Lower lobe of right lung (tissue), 2 donors: ENCODE results near the gene EHMT1. TPM values are rescaled to one million over a fixed set of nuclear protein-coding genes. Genes with fewer than 3 reads are reported as not detected.
A peak's percentile ranks its signal among the peaks of the same experiment; 100 is the strongest.

Experiments used
- ATAC-seq, 2 donors: fragments of 200-7000 bp; cut with Tn5 transposase; one replicate each; pipeline ENCODE4 v1.9.1; 2020 to 2022; ENCODE audit warnings: mild to moderate bottlenecking in 2 of 2, moderate library complexity in 2 of 2
- DNase-seq: peaks from one replicate; pipeline ENCODE4 v3.0.0-alpha.2; 2020
- H3K27ac ChIP-seq: fragments of 200-600 bp; one replicate; pipeline ENCODE4 v1.8.0; 2022
- H3K27me3 ChIP-seq: fragments of 200-600 bp; one replicate; pipeline ENCODE4 v1.8.0; 2022; ENCODE audit warnings: low read depth
- H3K36me3 ChIP-seq: fragments of 200-600 bp; one replicate; pipeline ENCODE4 v1.8.0; 2022; ENCODE audit warnings: mild to moderate bottlenecking
- H3K4me1 ChIP-seq: fragments of 200-600 bp; one replicate; pipeline ENCODE4 v1.8.0; 2022
- H3K4me3 ChIP-seq: fragments of 200-600 bp; one replicate; pipeline ENCODE4 v1.8.0; 2022; ENCODE audit warnings: mild to moderate bottlenecking
- H3K9me3 ChIP-seq: fragments of 200-600 bp; one replicate; pipeline ENCODE4 v1.8.0; 2022
- intact Hi-C: fragments of 100-400 bp; cut with DNase I; formaldehyde crosslinking; loops from one replicate; pipeline ENCODE4 v1.11.0; 2022
- total RNA-seq: library from RNA; stranded (reverse); fragmentation: NEBNext Ultra II Directional; extraction: Animal tissue kit (Norgen Biotek cat#: 25700); gene quantifications from one replicate; pipeline ENCODE4 v1.2.1, GENCODE V29; 2021
- TF ChIP-seq, protein P1 (sequence below): fragments of 200-600 bp; IDR thresholded peaks from one replicate; pipeline ENCODE4 v1.8.0; 2022; ENCODE audit warnings: antibody characterized with exemption, mild to moderate bottlenecking
- donor health status: DM: no; HTN: yes; CAD: no; lungs with severe emphysema.

EHMT1 gene
- total RNA-seq, 1 donor from 2014 or later = 73.5 TPM

DNA sequence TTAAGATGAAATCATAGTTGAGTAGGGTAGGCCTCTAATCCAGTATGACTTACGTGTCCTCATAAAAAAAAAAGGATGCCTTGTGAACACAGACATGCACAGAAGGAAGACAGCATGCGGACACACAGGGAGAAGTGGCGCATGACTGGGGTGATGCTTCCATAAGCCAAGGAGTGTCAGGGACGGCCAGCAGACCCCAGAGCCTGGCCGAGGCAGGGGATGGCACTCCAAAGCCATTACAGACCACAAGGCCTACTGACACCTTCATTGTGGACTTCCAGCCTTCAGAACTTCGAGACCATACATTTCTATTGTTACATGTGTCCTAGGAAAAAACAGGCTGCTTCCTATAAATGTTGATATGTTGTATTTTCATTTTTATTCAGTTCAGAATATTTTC lies 19.9 kb downstream of the EHMT1 start:
- intact Hi-C loops = no loop called here
- no peak for ATAC-seq

DNA sequence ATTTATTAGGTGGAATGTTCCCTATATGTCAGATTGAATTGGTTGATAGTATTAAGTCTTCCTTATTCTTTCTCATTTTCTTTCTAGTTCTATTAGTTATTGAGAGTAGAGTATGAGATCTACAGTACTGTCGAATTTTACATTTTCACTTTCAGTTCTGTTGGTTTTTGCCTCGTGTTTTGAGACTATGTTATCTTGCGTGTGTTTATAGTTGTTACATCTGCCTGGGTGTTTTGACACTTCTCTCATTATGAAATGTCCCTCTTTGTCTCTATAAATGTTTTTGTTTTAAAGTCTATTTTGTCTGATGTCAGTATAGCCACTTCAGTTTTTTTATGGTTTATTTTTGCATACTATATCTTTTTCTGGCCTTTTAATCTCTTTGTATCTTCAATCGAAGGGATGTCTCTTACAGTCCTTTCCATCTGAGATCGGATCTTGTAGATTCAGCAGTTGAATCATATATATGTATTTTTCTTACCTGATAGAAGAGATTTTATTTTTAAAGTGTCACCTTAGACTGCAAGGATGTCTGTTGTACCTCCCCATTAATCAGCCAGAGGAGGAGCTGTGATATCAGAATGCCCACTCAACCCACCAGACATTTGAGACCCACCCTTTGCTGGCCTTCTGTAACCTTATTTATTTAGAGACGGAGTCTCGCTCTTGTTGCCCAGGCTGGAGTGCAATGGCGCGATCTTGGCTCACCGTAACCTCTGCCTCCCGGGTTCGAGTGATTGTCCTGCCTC lies 20.7 kb downstream of the EHMT1 start:
- Histone ChIP-seq H3K27me3 (no peaks in the 10 kb centered on the region), H3K4me3 (peak overlapping the region; percentile 13), H3K36me3 (peaks cover 30% of the 10 kb centered on the region), H3K27ac (no peak overlapping the region), H3K4me1 (peaks cover 16% of the 10 kb centered on the region), H3K9me3 (no peaks in the 10 kb centered on the region)
- DNase-seq = no peak
- ATAC-seq = peak in 1 of 2 donors; percentile 50
- intact Hi-C loops = no loop called here
- TF ChIP-seq, protein P1, sequence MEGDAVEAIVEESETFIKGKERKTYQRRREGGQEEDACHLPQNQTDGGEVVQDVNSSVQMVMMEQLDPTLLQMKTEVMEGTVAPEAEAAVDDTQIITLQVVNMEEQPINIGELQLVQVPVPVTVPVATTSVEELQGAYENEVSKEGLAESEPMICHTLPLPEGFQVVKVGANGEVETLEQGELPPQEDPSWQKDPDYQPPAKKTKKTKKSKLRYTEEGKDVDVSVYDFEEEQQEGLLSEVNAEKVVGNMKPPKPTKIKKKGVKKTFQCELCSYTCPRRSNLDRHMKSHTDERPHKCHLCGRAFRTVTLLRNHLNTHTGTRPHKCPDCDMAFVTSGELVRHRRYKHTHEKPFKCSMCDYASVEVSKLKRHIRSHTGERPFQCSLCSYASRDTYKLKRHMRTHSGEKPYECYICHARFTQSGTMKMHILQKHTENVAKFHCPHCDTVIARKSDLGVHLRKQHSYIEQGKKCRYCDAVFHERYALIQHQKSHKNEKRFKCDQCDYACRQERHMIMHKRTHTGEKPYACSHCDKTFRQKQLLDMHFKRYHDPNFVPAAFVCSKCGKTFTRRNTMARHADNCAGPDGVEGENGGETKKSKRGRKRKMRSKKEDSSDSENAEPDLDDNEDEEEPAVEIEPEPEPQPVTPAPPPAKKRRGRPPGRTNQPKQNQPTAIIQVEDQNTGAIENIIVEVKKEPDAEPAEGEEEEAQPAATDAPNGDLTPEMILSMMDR = no peak

More for the DNA sequence above, 19.9 kb downstream of the EHMT1 start:
- peaks cover 16% of the 10 kb centered on the region for H3K4me1 ChIP-seq
- DNase-seq = no peak
- H3K27ac ChIP-seq = no peak overlapping the region
- H3K4me3 ChIP-seq = no peak overlapping the region
- no peaks in the 10 kb centered on the region for H3K27me3 ChIP-seq
- TF ChIP-seq, protein P1 = no peak
- H3K9me3 ChIP-seq = no peaks in the 10 kb centered on the region
- H3K36me3 ChIP-seq = peaks cover 23% of the 10 kb centered on the region

DNA sequence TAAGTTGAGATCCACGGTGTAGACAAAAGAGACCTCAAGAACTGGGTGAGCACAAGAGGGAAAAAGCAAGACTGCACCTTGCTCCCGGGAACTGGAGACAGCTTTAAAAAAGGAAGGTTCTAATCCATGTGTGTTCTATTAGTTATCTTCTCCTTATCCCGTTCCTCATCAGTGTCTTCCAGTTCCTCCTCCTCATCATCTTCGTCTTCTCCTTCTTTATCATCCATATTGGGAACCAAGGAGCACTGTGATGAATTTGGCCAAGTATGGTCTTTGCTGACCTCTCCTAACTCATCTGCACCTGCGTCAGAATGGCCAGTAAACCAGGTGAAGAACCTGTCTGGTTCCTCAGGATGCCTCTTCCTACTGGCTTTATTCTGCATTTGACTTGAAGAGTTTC lies 22.1 kb downstream of the EHMT1 start:
- DNase-seq = no peak
- Histone ChIP-seq H3K36me3 (peaks cover 30% of the 10 kb centered on the region), H3K27me3 (no peaks in the 10 kb centered on the region), H3K27ac (no peak overlapping the region), H3K4me1 (peaks cover 16% of the 10 kb centered on the region), H3K4me3 (no peak overlapping the region), H3K9me3 (no peaks in the 10 kb centered on the region)
- TF ChIP-seq, protein P1 = no peak
- intact Hi-C loops = no loop called here
- no peak for ATAC-seq

DNA sequence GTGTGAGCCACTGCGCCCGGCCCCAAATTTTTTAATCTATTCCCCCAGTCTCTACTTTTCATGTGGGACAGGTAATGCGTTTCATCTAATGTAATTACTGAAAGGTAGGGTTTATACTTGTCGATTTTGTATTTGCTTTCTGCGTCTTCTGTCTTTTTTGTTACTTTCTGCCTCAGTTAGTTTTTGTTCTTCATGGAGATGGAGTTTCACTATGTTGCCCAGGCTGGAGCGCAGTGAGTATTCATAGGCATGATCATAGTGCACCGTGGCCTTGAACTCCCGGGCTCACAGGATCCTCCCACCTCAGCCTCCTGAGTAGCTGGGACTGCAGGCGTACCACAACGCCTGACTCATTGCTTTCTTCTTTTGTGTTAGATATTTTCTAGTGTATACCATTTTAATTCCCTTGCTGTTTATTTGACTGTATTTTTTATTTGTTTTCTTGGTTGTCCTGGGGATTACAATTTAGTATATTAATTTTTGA lies 23.4 kb downstream of the EHMT1 start:
- no peaks in the 10 kb centered on the region for H3K9me3 ChIP-seq

DNA sequence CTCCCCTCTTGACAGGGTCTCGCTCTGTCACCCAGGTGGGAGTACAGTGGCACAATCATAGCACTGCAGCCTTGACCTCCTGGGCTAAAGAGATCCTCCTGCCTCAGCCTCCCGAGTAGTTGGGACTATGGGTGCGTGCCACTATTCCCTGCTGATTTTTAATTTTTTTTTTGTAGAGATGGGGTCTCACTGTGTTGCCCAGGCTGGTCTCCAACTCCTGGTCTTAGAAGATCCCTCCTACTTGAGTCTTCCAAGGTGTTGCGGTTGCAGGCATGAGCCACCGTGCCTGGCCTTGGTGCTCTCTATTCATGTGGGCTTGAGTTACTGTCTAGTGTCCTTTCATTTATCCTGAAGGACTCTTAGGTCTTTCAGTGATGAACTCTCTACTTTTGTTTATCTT lies 24.1 kb downstream of the EHMT1 start:
- DNase-seq (no peak), ATAC-seq (no peak)
- H3K27me3 ChIP-seq = no peaks in the 10 kb centered on the region
- H3K9me3 ChIP-seq = no peaks in the 10 kb centered on the region
- H3K27ac ChIP-seq = no peak overlapping the region
- H3K4me3 ChIP-seq = no peak overlapping the region
- peaks cover 30% of the 10 kb centered on the region for H3K36me3 ChIP-seq
- TF ChIP-seq, protein P1 = no peak
- peaks cover 16% of the 10 kb centered on the region for H3K4me1 ChIP-seq
- intact Hi-C loops = no loop called here

More for the DNA sequence above, 23.4 kb downstream of the EHMT1 start:
- peaks cover 30% of the 10 kb centered on the region for H3K36me3 ChIP-seq
- TF ChIP-seq, protein P1 = no peak
- DNase-seq (no peak), ATAC-seq (no peak)
- H3K27ac ChIP-seq = no peak overlapping the region
- H3K4me1 ChIP-seq = peaks cover 16% of the 10 kb centered on the region
- no peaks in the 10 kb centered on the region for H3K27me3 ChIP-seq
- intact Hi-C loops = no loop called here
- H3K4me3 ChIP-seq = no peak overlapping the region
